Ureter (tissue), 1 donor: Measurements from ENCODE around the gene CLBA1. TPM values are rescaled to one million over a fixed set of nuclear protein-coding genes. Genes with fewer than 3 reads are reported as not detected.

Experiments
- DNase-seq: peaks from one replicate; pipeline ENCODE4 v3.0.0-alpha.2; 2020; ENCODE audit warnings: low spot score
- total RNA-seq: library from RNA; stranded (reverse); gene quantifications from one replicate; pipeline ENCODE4 v1.2.4, GENCODE V29; 2023
- donor health status: DM: yes; HTN: yes; CAD: no.

Gene CLBA1
- total RNA-seq, 1 donor from 2014 or later = 17.3 TPM

- no peak for DNase-seq
Measured at GRCh38 chr14:104979758-104980610, 5.6 kb upstream of the CLBA1 start.

GRCh38 chr14:104980611-104981531, 4.7 kb upstream of the CLBA1 start:
- no peak for DNase-seq

GRCh38 chr14:104981699-104982541, 3.7 kb upstream of the CLBA1 start:
- DNase-seq = no peak

- no peak for DNase-seq
Measured at GRCh38 chr14:104982548-104983230, 2.9 kb upstream of the CLBA1 start.

- no peak for DNase-seq
Measured at GRCh38 chr14:104983231-104983721, 2.3 kb upstream of the CLBA1 start.

- no peak for DNase-seq
Measured at GRCh38 chr14:104984056-104984894, 1.3 kb upstream of the CLBA1 start.

GRCh38 chr14:104986487-104987164, 1.0 kb downstream of the CLBA1 start:
- no peak for DNase-seq

GRCh38 chr14:104989236-104989950, 3.8 kb downstream of the CLBA1 start:
- no peak for DNase-seq

GRCh38 chr14:104989951-104990303, 4.3 kb downstream of the CLBA1 start:
- DNase-seq = no peak

GRCh38 chr14:104991896-104992230, 6.3 kb downstream of the CLBA1 start:
- DNase-seq = no peak

- no peak for DNase-seq
Measured at GRCh38 chr14:104992501-104992900, 6.9 kb downstream of the CLBA1 start.

GRCh38 chr14:104993306-104993705, 7.7 kb downstream of the CLBA1 start:
- no peak for DNase-seq

- no peak for DNase-seq
Measured at GRCh38 chr14:104993808-104994591, 8.4 kb downstream of the CLBA1 start.

- DNase-seq = no peak
Measured at GRCh38 chr14:104994978-104995377, 9.4 kb downstream of the CLBA1 start.

- DNase-seq = no peak
Measured at GRCh38 chr14:104996032-104996431, 10.4 kb downstream of the CLBA1 start.

GRCh38 chr14:104996483-104996882, 10.9 kb downstream of the CLBA1 start:
- no peak for DNase-seq

- no peak for DNase-seq
Measured at GRCh38 chr14:104998801-104999200, 13.2 kb downstream of the CLBA1 start.

GRCh38 chr14:104999361-104999760, 13.8 kb downstream of the CLBA1 start:
- no peak for DNase-seq
